ENCODE data around the gene GASK1B. TPM values are rescaled to one million over a fixed set of nuclear protein-coding genes. Genes with fewer than 3 reads are reported as not detected.

Gene GASK1B
- polyA plus RNA-seq, 1 donor from 2014 or later, result 0.30 TPM

GRCh38 chr4:158197194-158197776 lies 24.5 kb upstream of the GASK1B start:
- peak overlapping the region in 1 of 3 donors; percentile 21 for H3K27ac Mint-ChIP-seq
- H3K4me3 Mint-ChIP-seq, result no peak overlapping the region
- H3K27me3 Mint-ChIP-seq, result no peaks in the 10 kb centered on the region
- no peaks in the 10 kb centered on the region for H3K9me3 Mint-ChIP-seq
- no peaks in the 10 kb centered on the region for H3K36me3 Mint-ChIP-seq
- peaks cover 0 to 3% (median 0%) of the 10 kb centered on the region in 3 donors for H3K4me1 Mint-ChIP-seq

GRCh38 chr4:158195297-158195696 lies 22.5 kb upstream of the GASK1B start:
- no peak overlapping the region for H3K4me3 Mint-ChIP-seq
- H3K27me3 Mint-ChIP-seq, result no peaks in the 10 kb centered on the region
- no peak overlapping the region for H3K27ac Mint-ChIP-seq
- no peaks in the 10 kb centered on the region for H3K36me3 Mint-ChIP-seq
- peaks cover 0 to 2% (median 0%) of the 10 kb centered on the region in 3 donors for H3K4me1 Mint-ChIP-seq
- H3K9me3 Mint-ChIP-seq, result no peaks in the 10 kb centered on the region

- no peak overlapping the region for H3K4me3 Mint-ChIP-seq
- H3K27ac Mint-ChIP-seq, result no peak overlapping the region
- H3K9me3 Mint-ChIP-seq, result peaks cover 0 to 2% (median 0%) of the 10 kb centered on the region in 3 donors
- no peaks in the 10 kb centered on the region for H3K27me3 Mint-ChIP-seq
- peaks cover 1% of the 10 kb centered on the region for H3K36me3 Mint-ChIP-seq
- H3K4me1 Mint-ChIP-seq, result peaks cover 0 to 2% (median 0%) of the 10 kb centered on the region in 3 donors
Measured at GRCh38 chr4:158193171-158193749, 20.4 kb upstream of the GASK1B start.

GRCh38 chr4:158192439-158193158 lies 19.8 kb upstream of the GASK1B start:
- H3K27me3 Mint-ChIP-seq, result no peaks in the 10 kb centered on the region
- peaks cover 1% of the 10 kb centered on the region for H3K36me3 Mint-ChIP-seq
- H3K4me3 Mint-ChIP-seq, result no peak overlapping the region
- H3K4me1 Mint-ChIP-seq, result peaks cover 0 to 2% (median 0%) of the 10 kb centered on the region in 3 donors
- H3K27ac Mint-ChIP-seq, result no peak overlapping the region
- peaks cover 0 to 2% (median 0%) of the 10 kb centered on the region in 3 donors for H3K9me3 Mint-ChIP-seq

GRCh38 chr4:158190718-158191117 lies 17.9 kb upstream of the GASK1B start:
- peaks cover 1% of the 10 kb centered on the region for H3K36me3 Mint-ChIP-seq
- peaks cover 0 to 2% (median 0%) of the 10 kb centered on the region in 3 donors for H3K4me1 Mint-ChIP-seq
- H3K4me3 Mint-ChIP-seq, result no peak overlapping the region
- no peaks in the 10 kb centered on the region for H3K27me3 Mint-ChIP-seq
- H3K27ac Mint-ChIP-seq, result no peak overlapping the region
- H3K9me3 Mint-ChIP-seq, result peaks cover 0 to 2% (median 0%) of the 10 kb centered on the region in 3 donors

- Mint-ChIP-seq H3K27me3 (no peaks in the 10 kb centered on the region), H3K36me3 (peaks cover 1% of the 10 kb centered on the region), H3K9me3 (peaks cover 0 to 2% (median 0%) of the 10 kb centered on the region in 3 donors), H3K27ac (no peak overlapping the region), H3K4me3 (no peak overlapping the region), H3K4me1 (peaks cover 0 to 2% (median 0%) of the 10 kb centered on the region in 3 donors)
Measured at GRCh38 chr4:158189422-158189821, 16.6 kb upstream of the GASK1B start.

- H3K4me3 Mint-ChIP-seq, result no peak overlapping the region
- peaks cover 0 to 2% (median 0%) of the 10 kb centered on the region in 3 donors for H3K9me3 Mint-ChIP-seq
- no peaks in the 10 kb centered on the region for H3K4me1 Mint-ChIP-seq
- H3K27me3 Mint-ChIP-seq, result no peaks in the 10 kb centered on the region
- no peak overlapping the region for H3K27ac Mint-ChIP-seq
- peaks cover 1% of the 10 kb centered on the region for H3K36me3 Mint-ChIP-seq
Measured at GRCh38 chr4:158186815-158187214, 14.0 kb upstream of the GASK1B start.

- Mint-ChIP-seq H3K4me3 (no peak overlapping the region), H3K4me1 (no peaks in the 10 kb centered on the region), H3K27me3 (no peaks in the 10 kb centered on the region), H3K9me3 (peaks cover 0 to 3% (median 0%) of the 10 kb centered on the region in 3 donors), H3K36me3 (no peaks in the 10 kb centered on the region), H3K27ac (no peak overlapping the region)
Measured at GRCh38 chr4:158182736-158183135, 9.9 kb upstream of the GASK1B start.

GRCh38 chr4:158181906-158182305 lies 9.1 kb upstream of the GASK1B start:
- H3K36me3 Mint-ChIP-seq, result no peaks in the 10 kb centered on the region
- H3K27ac Mint-ChIP-seq, result no peak overlapping the region
- H3K27me3 Mint-ChIP-seq, result no peaks in the 10 kb centered on the region
- no peak overlapping the region for H3K4me3 Mint-ChIP-seq
- H3K4me1 Mint-ChIP-seq, result no peaks in the 10 kb centered on the region
- H3K9me3 Mint-ChIP-seq, result peaks cover 0 to 3% (median 0%) of the 10 kb centered on the region in 3 donors

GRCh38 chr4:158179465-158179864 lies 6.6 kb upstream of the GASK1B start:
- H3K4me3 Mint-ChIP-seq, result no peak overlapping the region
- H3K27ac Mint-ChIP-seq, result no peak overlapping the region
- no peaks in the 10 kb centered on the region for H3K36me3 Mint-ChIP-seq
- H3K9me3 Mint-ChIP-seq, result peaks cover 0 to 3% (median 0%) of the 10 kb centered on the region in 3 donors
- H3K27me3 Mint-ChIP-seq, result no peaks in the 10 kb centered on the region
- H3K4me1 Mint-ChIP-seq, result no peaks in the 10 kb centered on the region

- no peaks in the 10 kb centered on the region for H3K36me3 Mint-ChIP-seq
- H3K4me3 Mint-ChIP-seq, result no peak overlapping the region
- no peak overlapping the region for H3K27ac Mint-ChIP-seq
- H3K27me3 Mint-ChIP-seq, result peaks cover 7% of the 10 kb centered on the region
- H3K9me3 Mint-ChIP-seq, result peaks cover 0 to 3% (median 0%) of the 10 kb centered on the region in 3 donors
- H3K4me1 Mint-ChIP-seq, result no peaks in the 10 kb centered on the region
Measured at GRCh38 chr4:158176776-158177175, 4.0 kb upstream of the GASK1B start.

GRCh38 chr4:158176108-158176507 lies 3.3 kb upstream of the GASK1B start:
- Mint-ChIP-seq H3K27ac (no peak overlapping the region), H3K36me3 (no peaks in the 10 kb centered on the region), H3K27me3 (peaks cover 11% of the 10 kb centered on the region), H3K4me3 (no peak overlapping the region), H3K9me3 (peaks cover 0 to 3% (median 0%) of the 10 kb centered on the region in 3 donors), H3K4me1 (no peaks in the 10 kb centered on the region)

- no peaks in the 10 kb centered on the region for H3K4me1 Mint-ChIP-seq
- no peaks in the 10 kb centered on the region for H3K9me3 Mint-ChIP-seq
- H3K36me3 Mint-ChIP-seq, result no peaks in the 10 kb centered on the region
- H3K27ac Mint-ChIP-seq, result no peak overlapping the region
- peaks cover 20% of the 10 kb centered on the region for H3K27me3 Mint-ChIP-seq
- H3K4me3 Mint-ChIP-seq, result no peak overlapping the region
Measured at GRCh38 chr4:158170691-158171561, 1.9 kb downstream of the GASK1B start.

- no peaks in the 10 kb centered on the region for H3K36me3 Mint-ChIP-seq
- H3K27me3 Mint-ChIP-seq, result peaks cover 20% of the 10 kb centered on the region
- H3K9me3 Mint-ChIP-seq, result no peaks in the 10 kb centered on the region
- no peak overlapping the region for H3K4me3 Mint-ChIP-seq
- H3K4me1 Mint-ChIP-seq, result no peaks in the 10 kb centered on the region
- no peak overlapping the region for H3K27ac Mint-ChIP-seq
Measured at GRCh38 chr4:158169931-158170690, 2.7 kb downstream of the GASK1B start.

Data from IgD-negative memory B cell (primary cell).